HL-60/S4 treated with retinoic acid at 250 ng/mL for 4 days and 3 days (cell line): ENCODE measurements around the gene PRKAB1.

Experiments used
- in situ Hi-C: fragments of 300-500 bp; cut with MboI; formaldehyde crosslinking; loops from 2 replicates; pipeline ENCODE4 v1.7.0; 2022; ENCODE audit warnings: low sequenced_read_pairs

Gene PRKAB1

GRCh38 chr12:119710374-119710964 is 42.5 kb downstream of the PRKAB1 start:
- in situ Hi-C loops, result no loop called here

- in situ Hi-C loops, result no loop called here
These were observed 43.1 kb downstream of the PRKAB1 start for GRCh38 chr12:119710965-119711551.

GRCh38 chr12:119711693-119712092 is 43.8 kb downstream of the PRKAB1 start:
- in situ Hi-C loops, result no loop called here

GRCh38 chr12:119712721-119713120 is 44.8 kb downstream of the PRKAB1 start:
- in situ Hi-C loops, result no loop called here

- in situ Hi-C loops, result no loop called here
These were observed 45.7 kb downstream of the PRKAB1 start for GRCh38 chr12:119713551-119714031.

- in situ Hi-C loops, result no loop called here
These were observed 46.8 kb downstream of the PRKAB1 start for GRCh38 chr12:119714614-119715267.

- in situ Hi-C loops, result no loop called here
These were observed 47.3 kb downstream of the PRKAB1 start for GRCh38 chr12:119715268-119715620.

- in situ Hi-C loops, result no loop called here
These were observed 50.2 kb downstream of the PRKAB1 start for GRCh38 chr12:119718141-119718540.

GRCh38 chr12:119720349-119720748 is 52.4 kb downstream of the PRKAB1 start:
- in situ Hi-C loops, result no loop called here

GRCh38 chr12:119721306-119721705 is 53.4 kb downstream of the PRKAB1 start:
- in situ Hi-C loops, result no loop called here

- in situ Hi-C loops, result no loop called here
These were observed 57.6 kb downstream of the PRKAB1 start for GRCh38 chr12:119725523-119725922.

GRCh38 chr12:119727600-119728443 is 59.9 kb downstream of the PRKAB1 start:
- in situ Hi-C loops, result no loop called here

GRCh38 chr12:119728444-119728745 is 60.5 kb downstream of the PRKAB1 start:
- in situ Hi-C loops, result no loop called here

- in situ Hi-C loops, result no loop called here
These were observed 61.9 kb downstream of the PRKAB1 start for GRCh38 chr12:119729871-119730270.

GRCh38 chr12:119730381-119730780 is 62.4 kb downstream of the PRKAB1 start:
- in situ Hi-C loops, result no loop called here
